ENCODE measurements around the gene TUBB4B.

GRCh38 chr9:137256856-137257255 lies 15.8 kb downstream of the TUBB4B start:
- TF ChIP-seq ZNF76 (tag by site-specific recombination; IDR thresholded peaks at IDR 0.05; ENCODE audit: borderline replicate concordance, low read depth), result no peak
- TF ChIP-seq YY1 (tag by site-specific recombination; IDR thresholded peaks at IDR 0.05), result no peak
- no peak for TF ChIP-seq CTCF (tag by site-specific recombination; IDR thresholded peaks at IDR 0.05)
- TF ChIP-seq YY2 (tag by site-specific recombination; IDR thresholded peaks at IDR 0.05), result no peak
- TF ChIP-seq ZFP41 (tag by site-specific recombination; IDR thresholded peaks at IDR 0.05; ENCODE audit: borderline replicate concordance), result no peak
- TF ChIP-seq OVOL3 (tag by site-specific recombination; IDR thresholded peaks at IDR 0.05), result no peak

Data from HEK293 (cell line).